Renal pelvis (tissue), 4 donors: ENCODE measurements around the gene COL23A1. TPM values are rescaled to one million over a fixed set of nuclear protein-coding genes. Genes with fewer than 3 reads are reported as not detected.

Experiments used
- DNase-seq: peaks from one replicate; pipeline ENCODE4 v3.0.0-alpha.2; 2013
- polyA plus RNA-seq, 3 donors: library from polyadenylated mRNA; unstranded; fragments of 120-200 nt; gene quantifications; one replicate each; pipeline ENCODE4 v1.2.1, GENCODE V29; 2013; ENCODE audit not compliant: insufficient read length in 3 of 3

The COL23A1 gene
- polyA plus RNA-seq, 3 donors, result 6.3 to 9.0 (median 7.1) TPM

DNA sequence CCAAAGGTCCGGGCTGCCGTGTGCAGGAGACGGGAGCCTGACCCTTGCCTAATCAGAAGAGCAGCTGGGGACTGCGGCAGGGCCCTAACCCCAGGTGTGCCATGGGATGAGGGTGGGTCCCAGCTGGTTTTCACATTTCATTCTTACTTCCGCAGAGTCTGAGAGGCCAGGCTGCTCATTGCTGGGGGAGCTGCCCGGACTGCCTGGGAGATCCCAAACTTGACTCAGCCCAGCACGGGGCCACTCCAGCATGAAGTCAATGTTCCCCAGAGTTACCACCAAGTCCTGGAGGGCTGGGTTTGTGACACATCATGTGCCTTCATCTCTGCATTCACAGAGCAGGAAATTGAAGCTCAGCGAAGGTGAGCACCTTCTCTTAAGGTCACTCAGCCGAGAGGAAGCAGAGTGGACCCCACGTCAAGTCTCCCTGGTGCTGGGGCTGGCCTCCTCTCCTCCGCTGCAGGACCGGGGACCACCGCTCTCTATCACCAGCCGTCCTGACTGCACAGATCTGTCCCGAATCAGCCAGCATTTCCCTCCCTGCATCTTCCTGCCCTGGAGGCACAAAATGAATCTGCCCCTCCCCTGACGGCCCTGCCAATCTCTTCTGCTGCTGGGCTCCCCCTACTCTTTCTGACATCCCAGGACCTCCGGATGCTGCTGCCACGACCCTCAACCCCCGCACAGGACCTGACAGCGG, 303.0 kb downstream of the COL23A1 start:
- DNase-seq, result no peak

GRCh38 chr5:178286226-178287090, 303.7 kb downstream of the COL23A1 start:
- DNase-seq, result no peak

DNA sequence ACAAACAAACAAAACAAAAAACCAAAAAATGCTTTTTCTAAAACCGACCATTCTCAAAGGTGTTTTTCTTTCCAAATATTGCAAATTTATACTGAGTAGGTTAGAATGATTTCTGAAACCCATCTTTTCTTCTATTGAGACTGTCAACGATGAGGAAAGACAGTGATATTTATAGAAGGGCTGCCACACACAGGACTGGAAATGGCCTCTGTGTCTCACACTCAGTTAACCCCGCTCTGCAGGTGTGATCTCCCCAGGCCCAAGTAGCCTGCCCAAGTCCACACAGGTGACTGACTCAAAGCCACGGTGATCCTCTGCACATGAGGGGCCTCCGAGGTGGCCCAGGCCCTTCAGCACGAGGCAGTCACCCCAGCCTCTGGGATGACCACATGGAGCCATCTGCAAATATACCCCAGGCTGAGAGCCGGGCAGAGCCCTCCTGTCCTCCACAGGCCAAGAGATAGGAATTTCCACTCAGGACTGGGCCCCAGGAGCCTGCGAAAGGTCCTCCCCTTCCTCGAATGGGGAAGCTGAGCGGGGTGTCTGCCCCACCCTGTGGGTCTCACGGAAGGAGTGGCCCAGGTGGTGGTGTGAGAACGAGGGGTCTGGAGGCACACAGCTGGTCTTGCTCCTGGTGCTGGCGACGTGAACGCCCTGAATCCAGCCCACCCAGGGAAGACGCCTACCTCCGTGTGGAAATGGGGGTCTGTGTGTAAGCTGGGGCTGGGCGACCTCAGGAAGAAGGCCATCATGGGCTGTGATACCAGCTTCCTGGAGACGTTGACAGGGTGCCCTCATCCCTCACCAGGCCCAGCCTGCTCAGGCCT, 304.6 kb downstream of the COL23A1 start:
- no peak for DNase-seq

- DNase-seq, result no peak
Measured at GRCh38 chr5:178284996-178285395, 305.2 kb downstream of the COL23A1 start.

GRCh38 chr5:178284093-178284675, 306.0 kb downstream of the COL23A1 start:
- DNase-seq, result no peak

GRCh38 chr5:178283520-178283919, 306.7 kb downstream of the COL23A1 start:
- DNase-seq, result no peak

GRCh38 chr5:178282391-178282790, 307.8 kb downstream of the COL23A1 start:
- DNase-seq, result no peak

GRCh38 chr5:178281331-178281730, 308.9 kb downstream of the COL23A1 start:
- DNase-seq, result no peak

DNA sequence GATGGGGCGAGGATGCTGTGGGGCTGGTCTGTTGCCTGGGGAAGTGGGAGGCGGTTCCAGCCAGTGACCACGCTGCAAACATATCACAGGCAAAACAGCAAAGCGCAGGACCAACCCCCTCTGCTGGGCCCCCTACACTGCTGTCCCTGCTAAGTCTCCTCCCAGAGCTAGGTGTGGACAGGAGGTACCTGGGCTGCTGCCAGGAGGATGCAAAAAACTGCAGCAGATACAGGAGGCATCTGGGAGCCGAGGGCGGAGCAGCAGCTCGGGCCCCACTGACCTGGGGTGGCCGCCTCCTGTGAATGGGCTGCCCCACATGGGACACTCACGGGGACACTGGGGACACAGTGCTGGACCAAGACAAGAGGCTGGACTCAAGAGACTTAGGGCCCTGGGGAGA, 309.6 kb downstream of the COL23A1 start:
- DNase-seq, result no peak

GRCh38 chr5:178279723-178280438, 310.3 kb downstream of the COL23A1 start:
- peak; percentile 78 for DNase-seq

GRCh38 chr5:178279026-178279722, 311.0 kb downstream of the COL23A1 start:
- no peak for DNase-seq

- DNase-seq, result no peak
Measured at GRCh38 chr5:178278358-178279023, 311.7 kb downstream of the COL23A1 start.

DNA sequence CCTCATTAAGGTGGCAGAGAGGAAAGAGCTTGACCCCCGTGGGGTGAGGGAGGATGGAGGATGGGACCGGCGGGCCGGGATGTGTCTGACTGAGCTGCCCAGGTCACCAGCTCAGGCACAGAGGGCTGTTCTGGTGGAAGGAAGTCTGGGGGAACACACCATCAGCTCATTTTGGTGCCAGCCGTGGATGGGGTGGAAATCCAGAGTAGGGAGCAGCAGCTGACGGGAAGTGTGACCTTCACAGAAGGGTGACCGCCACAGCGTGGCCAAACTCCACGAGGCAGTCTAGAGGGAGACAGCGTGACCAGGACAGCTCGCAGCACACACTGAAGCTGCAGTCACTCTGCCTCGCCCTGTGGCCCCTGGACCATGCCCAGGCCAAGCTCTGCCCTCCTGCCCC, 312.3 kb downstream of the COL23A1 start:
- DNase-seq, result no peak

- no peak for DNase-seq
Measured at GRCh38 chr5:178277346-178277745, 312.8 kb downstream of the COL23A1 start.

DNA sequence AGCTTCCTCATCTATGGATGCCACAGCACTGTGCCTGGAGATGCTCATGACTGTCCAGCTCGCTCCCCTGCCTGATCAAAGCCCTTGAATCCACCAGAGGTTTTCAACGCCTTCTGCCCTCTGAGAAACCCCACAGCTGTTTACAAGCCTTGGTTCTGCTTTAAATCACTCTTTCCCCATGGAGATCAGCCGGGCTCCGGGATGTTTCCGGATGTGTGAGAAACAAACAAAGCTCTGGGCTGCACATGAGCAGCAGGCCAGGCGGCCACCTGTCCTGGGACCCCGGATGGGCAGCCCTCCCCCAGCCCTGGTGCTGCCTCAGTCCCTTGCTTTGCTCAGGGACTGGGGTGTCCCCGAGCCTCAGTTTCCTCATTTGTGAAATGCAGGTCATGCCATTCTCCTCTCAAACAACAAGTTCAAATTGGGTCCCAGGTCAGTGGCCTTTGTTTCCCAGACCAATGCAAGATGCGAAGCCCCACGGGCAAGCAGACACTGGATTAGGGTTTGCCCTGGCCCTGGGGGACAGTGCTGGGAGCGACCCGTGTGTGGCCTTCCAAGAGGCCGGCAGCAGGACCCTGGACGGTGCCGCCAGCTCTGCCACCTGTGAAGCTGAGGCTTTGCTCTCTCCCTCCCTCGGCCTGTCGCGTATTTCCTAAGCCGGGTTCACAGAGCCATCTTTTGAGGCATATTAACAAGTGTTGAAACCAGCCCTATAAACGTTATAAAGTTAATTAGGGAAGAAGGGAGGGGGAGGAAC, 315.2 kb downstream of the COL23A1 start:
- DNase-seq, result peak; percentile 36

- DNase-seq, result no peak
Measured at GRCh38 chr5:178273665-178274541, 316.3 kb downstream of the COL23A1 start.

GRCh38 chr5:178273041-178273440, 317.2 kb downstream of the COL23A1 start:
- no peak for DNase-seq

- DNase-seq, result no peak
Measured at GRCh38 chr5:178272591-178272990, 317.6 kb downstream of the COL23A1 start.
